Urothelium cell line (cell line): ENCODE measurements around the gene CDK18.
"Not testable (repeated sequence)": the region's sequence is repeated elsewhere in the genome, so short reads cannot be mapped to it uniquely, and the experiment has no call there.

ENCODE experiments used
- DNase-seq: peaks from one replicate; pipeline ENCODE4 v3.0.0; 2011; ENCODE audit warnings: low spot score, mixed read lengths
- FAIRE-seq: peaks from 2 replicates; lab custom pipeline; 2011; peaks lifted over from hg19 to GRCh38; lab: Jason Lieb, UNC

Gene CDK18

DNA sequence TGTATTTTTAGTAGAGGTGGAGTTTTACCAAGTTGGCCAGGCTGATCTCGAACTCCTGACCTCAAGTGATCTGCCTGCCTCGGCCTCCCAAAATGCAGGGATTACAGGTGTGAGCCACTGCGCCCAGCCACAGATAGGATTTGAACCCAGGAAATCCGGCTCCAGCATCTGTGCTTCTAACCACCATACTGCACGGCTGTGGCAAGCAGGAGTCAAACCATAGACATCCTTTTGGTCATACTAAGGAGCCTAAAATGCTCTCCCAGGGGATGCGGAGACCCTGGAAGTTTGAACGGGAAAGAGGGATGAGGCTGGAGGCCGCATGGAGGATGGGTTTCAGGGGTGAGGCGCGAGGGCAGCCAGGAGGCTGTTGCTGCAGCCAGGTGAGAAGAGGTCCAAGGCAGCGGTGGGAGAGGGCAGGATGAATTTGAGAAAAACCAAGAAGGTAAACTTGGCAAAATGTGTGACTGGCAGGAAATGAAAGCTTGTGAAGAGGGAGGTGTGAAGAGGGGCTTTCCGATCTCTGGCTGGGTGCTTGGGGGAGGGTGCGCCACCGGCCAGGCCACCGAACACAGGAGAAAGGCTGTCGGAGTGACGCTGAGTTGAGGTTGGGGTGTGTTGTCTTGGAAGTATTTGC lies 24.0 kb upstream of the CDK18 start:
- FAIRE-seq, result no peak
- no peak for DNase-seq

DNA sequence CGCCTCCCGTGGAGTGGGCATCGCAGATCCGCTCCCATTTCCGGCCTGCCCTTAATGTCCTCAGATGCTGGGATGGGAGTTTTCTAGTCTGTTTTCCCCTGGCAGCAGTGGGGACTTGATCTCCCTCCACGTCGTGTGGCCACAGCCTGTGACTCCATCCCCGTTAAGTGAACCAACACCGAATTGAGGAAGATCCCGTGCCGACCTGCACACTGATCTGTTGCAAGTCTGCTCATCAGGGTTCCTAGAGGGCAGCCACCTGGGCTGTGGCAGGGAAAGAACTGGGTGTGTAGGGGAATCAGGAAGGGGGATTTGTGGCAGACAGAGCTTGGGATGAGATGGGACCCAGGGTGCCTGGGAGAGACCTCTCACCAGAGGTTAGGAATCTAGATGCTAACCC lies 23.3 kb upstream of the CDK18 start:
- DNase-seq, result no peak
- peak; percentile 9 for FAIRE-seq

DNA sequence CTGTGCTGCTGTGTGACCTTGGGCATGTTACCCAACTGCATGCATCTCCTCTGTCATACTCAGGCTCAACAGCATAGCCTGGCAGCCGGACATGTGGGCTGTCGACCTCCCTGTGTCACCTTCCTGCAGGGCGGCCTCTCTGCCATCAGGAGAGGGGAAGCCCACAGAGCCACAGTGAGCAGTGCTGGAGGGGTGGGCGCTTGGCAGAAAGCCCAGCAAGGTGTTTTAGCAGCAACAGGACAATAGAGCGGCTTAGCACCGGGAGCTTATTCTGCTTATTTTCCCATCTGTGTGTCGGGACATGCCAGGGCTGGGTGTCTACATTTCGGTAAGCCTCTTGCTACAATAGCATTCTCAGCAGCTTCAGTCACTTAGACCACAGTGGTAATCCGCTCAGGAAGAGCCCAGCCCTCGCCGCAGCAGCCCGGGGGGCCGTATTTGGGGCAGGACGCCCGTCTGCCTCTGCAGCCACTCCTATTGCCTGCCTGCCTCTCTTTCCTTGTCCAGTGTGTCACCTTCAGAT lies 22.8 kb upstream of the CDK18 start:
- peak; percentile 35 for DNase-seq

DNA sequence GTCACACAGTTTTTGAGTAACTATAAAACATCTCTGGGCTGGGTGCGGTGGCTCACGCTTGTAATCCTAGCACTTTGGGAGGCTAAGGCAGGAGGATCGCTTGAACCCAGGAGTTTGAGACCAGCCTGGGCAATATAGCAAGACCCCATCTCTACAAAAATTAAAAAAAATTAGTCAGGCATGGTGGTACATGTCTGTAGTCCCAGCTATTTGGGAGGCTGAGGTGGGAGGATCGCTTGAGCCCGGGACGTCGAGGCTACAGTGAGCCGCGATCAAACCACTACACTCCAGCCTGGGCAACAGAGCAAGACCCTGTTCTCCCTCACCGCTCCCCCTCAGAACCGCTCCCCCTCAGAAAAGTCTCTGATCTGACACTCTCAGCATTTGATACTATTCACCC lies 21.9 kb upstream of the CDK18 start:
- not testable (repeated sequence) for FAIRE-seq, DNase-seq

More for the DNA sequence above, 22.8 kb upstream of the CDK18 start:
- peak; percentile 61 for FAIRE-seq

DNA sequence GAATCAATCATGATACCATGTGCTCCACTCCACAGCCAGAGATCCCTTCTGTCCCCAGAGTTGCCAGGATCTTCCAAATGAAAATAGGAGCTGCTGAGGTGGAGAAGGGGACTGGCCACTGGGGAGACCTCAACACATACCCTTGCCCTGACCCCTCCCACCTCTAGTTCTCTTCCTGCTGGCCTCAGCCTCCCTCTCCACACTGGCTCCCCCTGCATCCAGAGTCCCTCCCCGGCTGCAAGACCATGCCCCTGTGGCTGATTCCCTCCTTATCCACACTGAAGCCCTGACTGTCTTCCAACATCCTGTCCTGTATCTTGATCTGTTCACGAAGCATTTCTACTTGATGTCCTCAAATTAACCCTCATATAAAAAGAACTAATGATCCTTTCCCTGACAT lies 21.1 kb upstream of the CDK18 start:
- FAIRE-seq, result no peak

DNA sequence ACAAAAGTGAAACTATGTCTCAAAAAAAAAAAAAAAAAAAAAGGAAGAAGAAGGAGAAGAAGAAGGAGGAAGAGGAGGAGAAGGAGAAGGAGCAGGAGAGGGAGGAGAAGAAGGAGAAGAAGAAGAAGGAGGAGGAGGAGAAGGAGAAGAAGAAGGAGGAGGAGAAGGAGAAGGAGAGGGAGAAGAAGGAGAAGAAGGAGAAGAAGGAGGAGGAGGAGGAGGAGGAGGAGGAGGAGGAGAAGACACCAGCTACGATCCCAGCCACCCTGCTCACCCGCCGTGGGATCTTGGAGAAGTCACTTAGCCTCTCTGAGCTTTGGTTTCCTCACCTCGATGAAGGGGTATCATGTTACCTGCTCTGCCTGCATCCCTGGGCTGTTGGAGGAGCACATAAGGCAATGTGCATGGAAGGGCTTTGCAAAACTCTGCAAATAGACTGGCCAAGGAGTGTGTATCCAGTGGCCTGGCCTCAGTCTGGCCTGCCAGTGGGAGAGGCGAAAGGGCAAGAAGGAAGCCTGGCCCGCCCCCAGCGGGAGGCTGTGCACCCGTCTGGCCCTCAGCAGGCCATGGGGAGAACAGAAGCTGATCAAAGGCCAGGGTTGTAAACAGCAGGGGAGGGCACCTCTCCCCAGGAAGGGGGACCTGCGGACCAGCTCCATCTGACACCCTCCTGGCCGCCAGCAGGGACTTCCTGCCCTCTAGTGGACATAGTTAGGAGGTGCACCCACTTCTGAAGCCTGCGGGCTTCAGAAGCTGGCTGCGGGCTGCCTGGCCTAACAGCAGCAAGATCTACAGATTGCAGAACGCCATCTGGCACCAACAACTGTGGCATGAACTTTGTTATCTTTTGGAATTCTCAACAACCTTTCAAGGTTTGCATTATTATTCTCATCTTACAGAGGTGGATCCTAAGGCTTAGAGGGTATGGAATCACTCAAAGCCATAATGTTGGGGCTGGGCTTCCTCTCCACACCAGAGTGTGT lies 19.2 kb upstream of the CDK18 start:
- peak; percentile 87 for DNase-seq
- FAIRE-seq, result peak; percentile 76

More for the DNA sequence above, 21.1 kb upstream of the CDK18 start:
- DNase-seq, result no peak

DNA sequence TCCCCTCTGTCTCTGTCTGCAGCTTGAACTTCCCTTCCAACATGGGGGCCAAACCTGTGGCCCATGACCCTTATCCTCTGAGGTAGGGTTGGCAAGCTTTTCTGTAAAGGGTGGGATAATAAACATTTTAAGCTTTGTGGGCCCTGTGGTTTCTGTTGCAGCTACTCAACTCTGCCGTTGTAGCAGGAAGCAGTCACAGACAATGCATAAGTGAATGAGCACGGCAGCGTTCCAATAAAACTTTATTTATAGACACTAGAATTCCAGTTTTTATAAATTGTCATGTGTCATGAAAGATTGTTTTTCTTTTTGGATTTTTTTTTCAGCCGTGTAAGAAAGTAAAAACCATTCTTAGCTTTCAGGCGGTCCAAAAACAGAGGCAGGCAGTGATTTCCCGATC lies 18.2 kb upstream of the CDK18 start:
- FAIRE-seq (no peak), DNase-seq (no peak)

DNA sequence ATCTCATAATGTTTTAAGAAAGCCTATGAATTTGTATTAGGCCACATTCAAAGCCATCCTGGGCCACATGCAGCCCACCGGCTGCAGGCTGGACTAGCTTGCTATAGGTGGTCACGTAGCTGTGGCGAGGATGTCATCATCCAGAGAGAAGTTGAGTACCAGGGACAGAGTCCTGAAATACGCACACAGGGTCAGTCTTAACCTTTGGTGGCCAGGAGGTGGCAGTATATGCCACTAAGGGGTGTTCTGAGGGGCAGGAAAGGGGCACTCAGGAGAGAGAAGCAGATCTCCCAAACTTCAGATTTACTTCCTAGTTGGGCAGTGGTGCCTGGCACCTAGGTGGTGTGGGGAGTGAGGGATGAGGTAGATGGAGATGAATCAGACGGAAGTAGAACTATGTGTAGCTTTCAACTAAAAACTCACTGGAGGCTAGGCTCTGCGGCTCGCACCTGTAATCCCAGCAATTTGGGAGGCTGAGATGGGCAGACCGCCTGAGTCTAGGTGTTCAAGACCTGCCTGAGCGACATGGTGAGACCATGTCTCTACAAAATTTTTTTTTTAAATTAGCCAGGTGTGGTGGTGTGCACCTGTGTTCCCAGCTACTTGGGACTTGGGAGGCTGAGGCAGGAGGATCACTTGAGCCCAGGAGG lies 16.3 kb upstream of the CDK18 start:
- FAIRE-seq (no peak), DNase-seq (peak; percentile 74)

DNA sequence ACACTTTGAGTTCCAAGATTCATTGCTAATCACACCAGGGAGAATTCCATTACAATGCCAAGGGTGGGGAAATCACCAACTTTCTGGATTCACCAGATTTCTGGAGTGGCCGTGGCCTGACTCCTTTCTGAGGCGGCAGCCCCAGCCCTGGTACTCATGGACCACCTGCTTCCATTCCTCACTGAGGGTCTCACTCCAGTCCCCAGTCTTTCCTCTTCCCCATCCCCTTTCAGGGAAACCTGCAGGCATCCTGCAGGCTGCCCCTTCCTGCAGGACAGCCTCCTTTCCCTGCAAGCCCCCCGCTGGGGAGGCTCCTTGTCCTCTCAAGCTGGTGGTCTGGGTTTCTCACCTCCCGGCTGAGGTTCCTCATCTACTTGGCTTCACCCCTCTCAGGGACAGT lies 12.7 kb upstream of the CDK18 start:
- FAIRE-seq (no peak), DNase-seq (no peak)

DNA sequence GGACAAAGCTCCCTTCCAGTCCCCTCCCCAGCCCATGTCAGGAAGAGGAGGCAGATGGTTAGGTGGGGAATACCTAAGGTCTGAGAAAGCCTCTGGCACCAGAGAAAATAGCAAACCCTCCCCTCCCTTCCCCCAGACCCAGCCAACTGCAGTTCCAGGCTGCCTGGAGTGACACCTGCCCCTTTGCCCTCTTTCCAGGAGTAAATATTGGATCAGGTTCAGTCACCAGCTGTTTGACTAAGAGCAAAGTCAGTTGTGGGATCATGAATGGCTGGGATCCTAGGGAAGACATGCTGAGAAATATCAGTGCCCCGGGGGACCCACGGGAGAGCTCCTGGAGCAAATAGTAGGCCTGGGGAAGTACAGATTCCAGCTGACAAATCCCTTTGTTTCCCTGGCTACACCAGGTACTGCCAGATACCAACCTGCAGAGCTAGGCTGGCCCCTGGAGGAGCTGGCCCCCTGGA lies 12.2 kb upstream of the CDK18 start:
- FAIRE-seq, result peak; percentile 42
- peak; percentile 63 for DNase-seq

DNA sequence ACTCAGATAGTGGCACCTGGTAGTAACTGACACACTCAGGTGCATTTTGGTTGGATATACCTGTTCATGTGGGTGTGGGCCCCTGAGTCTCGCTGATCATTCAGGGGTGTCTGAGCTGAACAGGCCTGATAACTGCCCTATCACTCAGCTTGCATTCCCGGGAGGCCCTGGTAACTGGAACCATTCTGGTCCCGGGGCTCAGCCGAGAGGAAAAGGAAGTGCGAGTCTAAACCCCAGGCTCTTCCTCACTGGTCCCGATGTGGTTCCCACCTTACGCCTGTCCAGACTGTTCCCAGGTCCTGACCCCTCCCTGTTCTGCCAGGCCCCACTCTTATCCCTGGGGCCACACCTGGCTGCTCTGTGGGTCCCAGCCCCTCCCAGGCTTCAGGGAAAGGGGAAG lies 11.7 kb upstream of the CDK18 start:
- no peak for DNase-seq
- no peak for FAIRE-seq

DNA sequence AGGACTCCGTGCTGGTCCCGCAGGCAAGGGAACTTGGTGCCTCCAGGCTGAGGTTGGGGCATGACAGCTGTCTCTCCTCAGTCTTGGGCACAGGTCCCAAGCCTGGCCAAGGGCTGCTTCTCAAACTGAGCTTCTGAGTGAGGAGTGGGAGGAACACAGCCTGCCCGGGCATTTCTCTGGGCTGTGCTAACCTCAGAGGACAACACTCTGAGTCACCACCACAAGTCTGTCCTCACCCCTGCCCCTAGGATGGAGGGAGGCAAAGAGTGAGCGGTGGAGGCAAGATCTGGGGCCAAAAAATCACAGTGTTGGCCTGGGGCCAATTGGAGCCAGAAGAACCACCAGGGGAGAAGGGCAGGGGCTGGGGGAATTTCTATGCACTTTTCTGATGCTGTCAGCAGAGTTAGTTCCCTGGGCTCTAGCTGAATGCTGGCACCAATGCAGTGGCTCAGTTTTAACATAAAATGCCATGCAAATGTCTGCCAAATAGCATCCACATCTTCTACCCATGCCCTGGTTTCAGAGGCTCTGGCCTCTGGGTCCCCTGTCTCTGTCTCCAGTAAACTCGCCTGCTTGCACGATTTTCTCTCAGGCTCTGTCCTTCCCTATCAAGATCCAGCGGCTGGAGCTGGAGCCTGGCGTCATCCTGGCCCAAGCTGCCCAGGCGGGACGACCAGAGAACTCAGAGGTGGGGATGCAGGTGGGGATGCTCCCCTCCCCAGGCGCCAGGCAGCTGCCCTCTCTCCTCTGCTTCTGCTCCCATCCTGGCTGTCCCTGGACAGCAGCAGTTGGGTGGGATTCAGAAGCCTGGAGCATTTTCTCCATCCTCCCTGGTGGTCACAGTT lies 11.0 kb upstream of the CDK18 start:
- peak; percentile 95 for DNase-seq
- FAIRE-seq, result peak; percentile 77

DNA sequence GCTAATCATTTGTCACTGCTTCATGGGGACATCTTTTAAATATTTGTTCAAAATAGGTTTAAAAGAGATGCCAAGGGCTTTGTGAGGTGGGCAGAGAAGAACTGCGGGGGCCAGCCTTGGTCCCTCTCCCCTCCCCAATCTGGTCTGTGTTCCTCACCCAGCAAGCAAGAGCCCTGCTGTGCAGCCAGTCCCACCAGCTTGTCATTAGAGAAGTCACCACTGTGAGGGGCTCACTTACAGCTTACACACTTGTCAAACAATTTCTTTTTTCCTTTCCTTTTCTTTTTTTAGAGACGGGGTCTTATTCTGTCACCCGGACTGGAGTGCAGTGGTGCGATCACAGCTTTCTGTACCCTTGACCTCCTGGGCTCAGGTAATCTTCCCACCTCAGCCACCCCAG lies 10.4 kb upstream of the CDK18 start:
- FAIRE-seq (no peak), DNase-seq (no peak)

DNA sequence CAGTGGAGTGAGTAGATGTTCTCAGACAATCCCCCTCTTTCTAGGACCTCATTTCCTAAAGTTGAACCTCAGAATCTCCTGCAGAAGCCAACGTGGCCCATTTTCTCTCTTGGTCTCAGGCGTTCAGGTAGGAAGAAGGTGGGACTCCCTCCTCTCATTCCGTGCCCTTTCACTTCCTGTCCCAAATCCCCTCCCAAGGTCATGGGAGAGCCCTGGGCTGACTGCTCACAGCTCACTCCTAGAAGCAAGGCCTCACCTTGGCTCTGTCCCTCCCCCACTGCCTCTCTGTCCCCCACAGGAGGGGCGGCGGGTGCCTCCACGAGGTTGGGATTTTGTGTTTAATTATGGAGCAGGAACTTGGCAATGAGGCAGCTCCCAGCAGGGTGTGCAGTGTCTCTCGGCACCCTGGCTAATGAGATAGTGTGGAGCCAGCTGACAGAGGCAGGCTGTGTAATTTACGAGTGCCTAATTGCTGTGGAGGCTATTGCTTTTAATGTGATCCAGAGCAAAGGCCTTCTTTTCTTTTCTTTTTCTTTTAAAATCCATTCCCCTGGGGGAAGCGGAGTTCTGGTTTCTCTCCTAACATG lies 9.1 kb upstream of the CDK18 start:
- FAIRE-seq (no peak), DNase-seq (no peak)

DNA sequence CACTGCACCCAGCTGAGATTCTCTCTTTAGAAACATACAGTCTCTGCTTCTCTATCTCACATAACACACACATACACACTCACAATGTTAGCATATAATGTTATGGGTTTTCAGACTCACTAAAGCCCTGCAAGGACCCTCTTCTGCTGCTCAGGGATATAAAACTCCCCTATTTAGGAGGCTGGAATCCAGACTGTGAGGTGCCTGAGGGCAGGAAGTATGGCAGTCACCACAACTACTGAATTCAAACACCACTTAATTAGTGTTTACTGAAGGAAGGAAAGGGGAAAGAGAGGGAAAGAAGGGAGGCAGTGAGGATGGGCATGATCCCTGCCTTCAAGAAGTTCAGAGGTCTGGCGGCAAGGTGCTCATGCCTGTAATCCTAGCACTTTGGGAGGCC lies 7.8 kb upstream of the CDK18 start:
- FAIRE-seq, result no peak
- no peak for DNase-seq

DNA sequence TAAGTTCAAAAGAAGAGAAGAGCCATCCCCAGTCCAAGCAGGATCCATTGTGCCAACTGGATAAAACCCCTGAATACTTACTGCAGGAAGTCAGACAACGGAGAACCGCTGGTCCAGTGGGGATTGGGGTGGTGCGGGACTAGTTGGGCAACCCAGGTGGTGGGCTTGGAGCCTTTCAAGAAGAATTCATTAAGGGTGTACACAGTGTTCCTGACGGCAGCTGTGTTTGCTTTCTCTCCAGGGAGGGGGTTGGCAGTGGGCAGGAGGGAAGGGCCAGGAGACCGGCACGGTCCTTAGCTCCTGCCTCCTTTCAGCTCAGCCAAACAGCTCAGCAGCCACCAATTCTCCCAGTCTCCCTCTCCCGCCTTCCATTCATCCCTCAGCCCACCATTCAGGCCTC lies 7.1 kb upstream of the CDK18 start:
- FAIRE-seq (no peak), DNase-seq (no peak)

DNA sequence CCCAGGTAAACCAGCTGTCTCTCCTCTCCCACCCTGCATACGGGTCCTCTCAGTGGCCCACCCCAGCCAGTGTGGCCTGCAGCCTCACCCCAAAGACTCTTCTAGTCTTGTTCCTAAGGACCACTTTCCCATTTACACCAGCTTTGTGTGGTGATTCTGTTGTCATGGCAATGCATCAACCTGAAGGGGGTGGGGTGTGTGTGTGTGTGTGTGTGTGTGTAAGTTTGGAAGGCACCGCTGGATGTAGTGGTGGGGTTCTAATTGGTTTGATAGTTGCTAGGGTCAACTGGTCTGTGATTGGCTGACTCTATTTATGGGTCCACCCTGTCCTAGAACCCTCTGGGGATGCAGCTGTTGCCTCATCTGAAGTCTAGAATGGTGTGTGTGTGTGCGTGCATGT lies 4.7 kb upstream of the CDK18 start:
- FAIRE-seq (no peak), DNase-seq (no peak)

DNA sequence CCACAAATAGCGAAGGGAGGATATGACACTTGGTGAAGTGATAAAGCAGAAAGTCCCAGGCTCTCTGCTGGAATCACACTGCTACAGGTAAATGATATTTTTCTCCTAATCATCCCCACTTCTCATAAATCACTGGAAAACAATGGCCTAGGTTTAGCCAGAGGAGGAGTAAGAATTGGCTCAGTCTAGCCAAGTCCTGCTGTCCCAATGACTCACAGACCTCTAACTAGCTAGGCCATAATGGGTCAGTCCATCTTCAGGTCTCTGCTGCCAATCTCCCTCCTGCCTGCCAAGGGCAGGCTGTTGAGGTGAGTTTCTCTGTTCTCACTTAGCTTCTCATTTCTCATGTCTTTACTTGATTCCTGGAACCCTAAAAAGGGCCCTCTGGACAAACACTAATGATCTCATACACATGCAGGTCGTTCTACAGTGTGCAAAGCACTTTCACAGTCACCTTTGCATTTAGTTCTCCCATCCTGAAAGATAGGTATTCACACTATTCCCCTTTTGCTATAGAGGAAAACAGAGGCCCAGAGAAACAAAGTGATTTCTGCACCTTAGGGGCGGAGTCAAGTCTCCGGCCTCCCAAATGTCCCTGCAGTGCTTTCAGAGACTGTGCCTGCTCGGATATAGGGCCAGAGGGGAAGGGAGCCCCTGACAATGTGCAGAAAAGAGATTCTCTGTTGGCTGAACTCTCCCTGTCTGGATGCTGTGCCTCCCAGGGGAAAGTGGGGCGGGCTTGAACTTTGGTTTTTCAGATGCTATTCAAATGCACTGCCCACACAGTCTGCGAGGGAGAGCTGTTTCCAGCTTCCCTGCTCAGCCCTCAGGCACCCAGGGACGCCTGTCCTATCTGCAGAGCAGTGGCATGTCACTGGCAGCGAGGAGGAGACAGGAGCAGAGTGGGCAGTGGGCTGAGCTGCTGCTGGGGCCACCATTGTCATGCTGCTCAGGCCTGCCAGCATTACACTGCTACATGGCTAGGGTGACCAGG lies 3.9 kb upstream of the CDK18 start:
- FAIRE-seq, result no peak
- no peak for DNase-seq
